HepG2 (cell line): Measurements from ENCODE around the gene ZKSCAN1. TPM values are rescaled to one million over a fixed set of nuclear protein-coding genes. Genes with fewer than 3 reads are reported as not detected.

ENCODE experiments used
- BRF2 ChIP-seq: sonication (generic); formaldehyde crosslinking; IDR thresholded peaks from 2 replicates; pipeline ENCODE4 v1.8.1; 2022; ENCODE audit warnings: mild to moderate bottlenecking, missing genetic modification reagents
- CENPX ChIP-seq: sonication (generic); formaldehyde crosslinking; IDR thresholded peaks from 2 replicates; pipeline ENCODE4 v1.9.0; 2021; ENCODE audit warnings: mild to moderate bottlenecking, missing genetic modification reagents, moderate library complexity
- DPF2 ChIP-seq: sonication (generic); formaldehyde crosslinking; IDR thresholded peaks from 2 replicates; pipeline ENCODE4 v1.4.0; 2020; ENCODE audit warnings: mild to moderate bottlenecking, low read depth, missing genetic modification reagents, borderline replicate concordance
- EED ChIP-seq: sonication (generic); formaldehyde crosslinking; IDR thresholded peaks from 2 replicates; pipeline ENCODE4 v1.5.0; 2020; ENCODE audit warnings: mild to moderate bottlenecking, missing genetic modification reagents
- ELF3 ChIP-seq: IDR thresholded peaks from 2 replicates; pipeline ENCODE4 v1.6.1; 2016; ENCODE audit warnings: missing genetic modification reagents, missing compliant biosample characterization
- FOXM1 ChIP-seq: sonication (generic); formaldehyde crosslinking; IDR thresholded peaks from 2 replicates; pipeline ENCODE4 v1.5.0; 2020; ENCODE audit warnings: missing genetic modification reagents
- HCFC1 ChIP-seq: fragments of 150-350 bp; IDR thresholded peaks from 2 replicates; pipeline ENCODE4 v1.6.1; 2014; ENCODE audit warnings: low read depth, low read length
- HNRNPL ChIP-seq: fragments of 200-400 bp; formaldehyde crosslinking; IDR thresholded peaks from 2 replicates; pipeline ENCODE4 v1.6.1; 2017; ENCODE audit warnings: mild to moderate bottlenecking, low read depth, low read length
- HOXD1 ChIP-seq: sonication (generic); formaldehyde crosslinking; IDR thresholded peaks from 2 replicates; pipeline ENCODE4 v1.5.0; 2020; ENCODE audit warnings: missing genetic modification reagents
- LCORL ChIP-seq, 2 experiments: fragments of 450-650 bp in 1 of 2; sonication (generic) in 1 of 2; formaldehyde crosslinking in 1 of 2; IDR thresholded peaks; 2 replicates each; pipeline versions ENCODE4 v1.5.0 to v1.6.1; 2017 to 2020; ENCODE audit warnings: antibody characterized with exemption in 1 of 2, missing genetic modification reagents in 1 of 2
- NR2F2 ChIP-seq: IDR thresholded peaks from 2 replicates; pipeline ENCODE4 v1.6.1; 2012; ENCODE audit warnings: low read depth, inconsistent platforms, borderline replicate concordance
- PITX1 ChIP-seq: sonication (generic); formaldehyde crosslinking; IDR thresholded peaks from 2 replicates; pipeline ENCODE4 v1.5.1; 2020; ENCODE audit warnings: mild to moderate bottlenecking, missing genetic modification reagents
- SP5 ChIP-seq: IDR thresholded peaks from 2 replicates; pipeline ENCODE4 v1.6.1; 2016; ENCODE audit warnings: low read depth, borderline replicate concordance
- ZNF34 ChIP-seq: sonication (generic); formaldehyde crosslinking; IDR thresholded peaks from 2 replicates; pipeline ENCODE4 v1.4.0; 2020; ENCODE audit warnings: mild to moderate bottlenecking, missing genetic modification reagents, borderline replicate concordance
- ZNF44 ChIP-seq: sonication (generic); formaldehyde crosslinking; IDR thresholded peaks from 2 replicates; pipeline ENCODE4 v1.5.1; 2020; ENCODE audit warnings: mild to moderate bottlenecking, missing genetic modification reagents
- ZNF570 ChIP-seq: sonication (generic); formaldehyde crosslinking; IDR thresholded peaks from 2 replicates; pipeline ENCODE4 v1.4.0; 2020; ENCODE audit warnings: mild to moderate bottlenecking, missing genetic modification reagents, borderline replicate concordance
- ZNF713 ChIP-seq: sonication (generic); formaldehyde crosslinking; IDR thresholded peaks from 2 replicates; pipeline ENCODE4 v1.4.0; 2020; ENCODE audit warnings: mild to moderate bottlenecking, missing genetic modification reagents
- ZNF768 ChIP-seq: sonication (generic); formaldehyde crosslinking; IDR thresholded peaks from 2 replicates; pipeline ENCODE4 v1.4.0; 2020; ENCODE audit warnings: missing genetic modification reagents
- polyA plus RNA-seq, 8 experiments: library from polyadenylated mRNA; depleted of rRNA in 3 of 8; stranded (reverse) in 7 of 8; unstranded in 1 of 8; fragments of >200 nt; fragmentation: Illumina TruSeq in 4 of 8; extraction: Trizol in 4 of 8; gene quantifications; 2 replicates each; pipeline versions ENCODE4 v1.2.1 to v1.2.3, GENCODE V29; 2011 to 2016; ENCODE audit warnings: low read depth in 4 of 8, missing spikeins in 1 of 8, mixed read lengths in 1 of 8; ENCODE audit not compliant: insufficient read depth in 1 of 8
- total RNA-seq, 5 experiments: library from RNA; depleted of rRNA; stranded (reverse); fragments of >200 nt; fragmentation: Illumina TruSeq; extraction: Trizol; gene quantifications; 2 replicates each; pipeline ENCODE4 v1.2.3, GENCODE V29; 2016; ENCODE audit warnings: low read depth in 1 of 5
- TF ChIP-seq, protein P1 (sequence below): IDR thresholded peaks from 2 replicates; pipeline ENCODE4 v1.6.1; 2018; ENCODE audit warnings: missing genetic modification reagents, mild to moderate bottlenecking, missing compliant biosample characterization
- TF ChIP-seq, protein P2 (sequence below): fragments of 450-650 bp; IDR thresholded peaks from 2 replicates; pipeline ENCODE4 v1.6.1; 2016
- TF ChIP-seq, protein P3 (sequence below): IDR thresholded peaks from 2 replicates; pipeline ENCODE4 v1.6.1; 2012; ENCODE audit warnings: inconsistent platforms
- TF ChIP-seq, protein P4 (sequence below): sonication (generic); formaldehyde crosslinking; IDR thresholded peaks from 2 replicates; pipeline ENCODE4 v1.4.0; 2020; ENCODE audit warnings: mild to moderate bottlenecking, missing genetic modification reagents

ZKSCAN1 gene
- total and polyA plus RNA-seq, 2 of the 13 experiments (the other 11 are each of a cell fraction or from before 2014, with no cell fraction given) = 46.4 to 60.6 TPM

DNA sequence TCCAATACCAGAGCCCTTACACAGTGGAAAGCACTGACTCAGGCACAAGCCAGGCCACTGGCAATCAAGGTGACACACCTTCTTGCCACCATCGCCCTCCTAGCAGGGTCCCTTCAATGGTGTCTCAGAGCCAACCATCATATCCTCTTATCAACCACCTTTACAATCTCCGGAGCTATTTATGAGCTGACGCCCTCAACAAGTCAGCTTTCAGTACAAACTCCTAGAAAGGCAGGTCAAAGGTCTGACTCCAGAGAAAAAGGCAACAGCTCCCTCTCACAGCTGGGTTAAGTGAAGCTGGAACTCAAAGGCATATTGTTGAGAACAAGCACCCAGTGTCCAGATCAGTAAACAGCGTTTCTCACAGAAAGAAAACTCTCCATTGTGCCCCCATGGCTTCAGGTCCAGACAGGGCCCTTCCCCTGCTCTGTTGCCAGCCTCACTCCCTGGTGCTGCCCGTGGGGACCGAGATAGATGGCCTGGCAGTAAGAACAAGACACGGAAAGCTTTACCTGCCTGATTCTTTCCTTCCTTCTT, 63.7 kb downstream of the ZKSCAN1 start (continued):
- TF ChIP-seq PITX1 (CRISPR knock-in tag) (0 out of 2 replicates have a peak, but pooled peaks have one; percentile 25), ZNF34 (no peak), EED (no peak), HNRNPL (no peak), ZNF570 (CRISPR knock-in tag) (no peak), ZNF768 (CRISPR knock-in tag) (no peak), NR2F2 (peak; percentile 68), DPF2 (CRISPR knock-in tag) (peak; percentile 65; the same call in 1 of the 2 replicates), HOXD1 (CRISPR knock-in tag) (no peak), FOXM1 (CRISPR knock-in tag) (no peak), HCFC1 (no peak), BRF2 (no peak), CENPX (CRISPR knock-in tag) (no peak), ELF3 (CRISPR knock-in tag) (peak; percentile 38), ZNF44 (CRISPR knock-in tag) (no peak), LCORL (IDR thresholded peaks at IDR 0.05) (no peak), LCORL (CRISPR knock-in tag; IDR thresholded peaks at IDR 0.05) (no peak), SP5 (CRISPR knock-in tag) (no peak; the same call in 1 of the 2 replicates), ZNF713 (CRISPR knock-in tag) (no peak)
- TF ChIP-seq, protein P1, sequence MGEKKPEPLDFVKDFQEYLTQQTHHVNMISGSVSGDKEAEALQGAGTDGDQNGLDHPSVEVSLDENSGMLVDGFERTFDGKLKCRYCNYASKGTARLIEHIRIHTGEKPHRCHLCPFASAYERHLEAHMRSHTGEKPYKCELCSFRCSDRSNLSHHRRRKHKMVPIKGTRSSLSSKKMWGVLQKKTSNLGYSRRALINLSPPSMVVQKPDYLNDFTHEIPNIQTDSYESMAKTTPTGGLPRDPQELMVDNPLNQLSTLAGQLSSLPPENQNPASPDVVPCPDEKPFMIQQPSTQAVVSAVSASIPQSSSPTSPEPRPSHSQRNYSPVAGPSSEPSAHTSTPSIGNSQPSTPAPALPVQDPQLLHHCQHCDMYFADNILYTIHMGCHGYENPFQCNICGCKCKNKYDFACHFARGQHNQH (CRISPR knock-in tag) = no peak
- TF ChIP-seq, protein P2, sequence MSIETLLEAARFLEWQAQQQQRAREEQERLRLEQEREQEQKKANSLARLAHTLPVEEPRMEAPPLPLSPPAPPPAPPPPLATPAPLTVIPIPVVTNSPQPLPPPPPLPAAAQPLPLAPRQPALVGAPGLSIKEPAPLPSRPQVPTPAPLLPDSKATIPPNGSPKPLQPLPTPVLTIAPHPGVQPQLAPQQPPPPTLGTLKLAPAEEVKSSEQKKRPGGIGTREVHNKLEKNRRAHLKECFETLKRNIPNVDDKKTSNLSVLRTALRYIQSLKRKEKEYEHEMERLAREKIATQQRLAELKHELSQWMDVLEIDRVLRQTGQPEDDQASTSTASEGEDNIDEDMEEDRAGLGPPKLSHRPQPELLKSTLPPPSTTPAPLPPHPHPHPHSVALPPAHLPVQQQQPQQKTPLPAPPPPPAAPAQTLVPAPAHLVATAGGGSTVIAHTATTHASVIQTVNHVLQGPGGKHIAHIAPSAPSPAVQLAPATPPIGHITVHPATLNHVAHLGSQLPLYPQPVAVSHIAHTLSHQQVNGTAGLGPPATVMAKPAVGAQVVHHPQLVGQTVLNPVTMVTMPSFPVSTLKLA = no peak
- TF ChIP-seq, protein P3, sequence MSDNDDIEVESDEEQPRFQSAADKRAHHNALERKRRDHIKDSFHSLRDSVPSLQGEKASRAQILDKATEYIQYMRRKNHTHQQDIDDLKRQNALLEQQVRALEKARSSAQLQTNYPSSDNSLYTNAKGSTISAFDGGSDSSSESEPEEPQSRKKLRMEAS = 0 out of 2 replicates have a peak, but pooled peaks have one; percentile 40
- TF ChIP-seq, protein P4, sequence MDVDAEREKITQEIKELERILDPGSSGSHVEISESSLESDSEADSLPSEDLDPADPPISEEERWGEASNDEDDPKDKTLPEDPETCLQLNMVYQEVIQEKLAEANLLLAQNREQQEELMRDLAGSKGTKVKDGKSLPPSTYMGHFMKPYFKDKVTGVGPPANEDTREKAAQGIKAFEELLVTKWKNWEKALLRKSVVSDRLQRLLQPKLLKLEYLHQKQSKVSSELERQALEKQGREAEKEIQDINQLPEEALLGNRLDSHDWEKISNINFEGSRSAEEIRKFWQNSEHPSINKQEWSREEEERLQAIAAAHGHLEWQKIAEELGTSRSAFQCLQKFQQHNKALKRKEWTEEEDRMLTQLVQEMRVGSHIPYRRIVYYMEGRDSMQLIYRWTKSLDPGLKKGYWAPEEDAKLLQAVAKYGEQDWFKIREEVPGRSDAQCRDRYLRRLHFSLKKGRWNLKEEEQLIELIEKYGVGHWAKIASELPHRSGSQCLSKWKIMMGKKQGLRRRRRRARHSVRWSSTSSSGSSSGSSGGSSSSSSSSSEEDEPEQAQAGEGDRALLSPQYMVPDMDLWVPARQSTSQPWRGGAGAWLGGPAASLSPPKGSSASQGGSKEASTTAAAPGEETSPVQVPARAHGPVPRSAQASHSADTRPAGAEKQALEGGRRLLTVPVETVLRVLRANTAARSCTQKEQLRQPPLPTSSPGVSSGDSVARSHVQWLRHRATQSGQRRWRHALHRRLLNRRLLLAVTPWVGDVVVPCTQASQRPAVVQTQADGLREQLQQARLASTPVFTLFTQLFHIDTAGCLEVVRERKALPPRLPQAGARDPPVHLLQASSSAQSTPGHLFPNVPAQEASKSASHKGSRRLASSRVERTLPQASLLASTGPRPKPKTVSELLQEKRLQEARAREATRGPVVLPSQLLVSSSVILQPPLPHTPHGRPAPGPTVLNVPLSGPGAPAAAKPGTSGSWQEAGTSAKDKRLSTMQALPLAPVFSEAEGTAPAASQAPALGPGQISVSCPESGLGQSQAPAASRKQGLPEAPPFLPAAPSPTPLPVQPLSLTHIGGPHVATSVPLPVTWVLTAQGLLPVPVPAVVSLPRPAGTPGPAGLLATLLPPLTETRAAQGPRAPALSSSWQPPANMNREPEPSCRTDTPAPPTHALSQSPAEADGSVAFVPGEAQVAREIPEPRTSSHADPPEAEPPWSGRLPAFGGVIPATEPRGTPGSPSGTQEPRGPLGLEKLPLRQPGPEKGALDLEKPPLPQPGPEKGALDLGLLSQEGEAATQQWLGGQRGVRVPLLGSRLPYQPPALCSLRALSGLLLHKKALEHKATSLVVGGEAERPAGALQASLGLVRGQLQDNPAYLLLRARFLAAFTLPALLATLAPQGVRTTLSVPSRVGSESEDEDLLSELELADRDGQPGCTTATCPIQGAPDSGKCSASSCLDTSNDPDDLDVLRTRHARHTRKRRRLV (CRISPR knock-in tag) = no peak
